BJ (cell line): ENCODE measurements around the gene CMTM7. TPM values are rescaled to one million over a fixed set of nuclear protein-coding genes. Genes with fewer than 3 reads are reported as not detected.

Experiments
- CTCF ChIA-PET: fragments of 350-600 bp; formaldehyde crosslinking; extraction: SDS; loops from one replicate; lab custom pipeline; 2021; ENCODE audit warnings: antibody characterized with exemption, inconsistent platforms; lab: Yijun Ruan, JAX
- POLR2A ChIA-PET: fragments of 300-600 bp; sonication (Branson Sonifier 250); formaldehyde crosslinking; extraction: SDS; loops from one replicate; lab custom pipeline; 2021; ENCODE audit warnings: antibody characterized with exemption; lab: Charles Lee
- DNase-seq: peaks from one replicate; pipeline ENCODE4 v3.0.0-alpha.2; 2011; ENCODE audit warnings: low read depth
- H3K27me3 ChIP-seq: 2 replicates; pipeline ENCODE4 v1.6.0; 2011; ENCODE audit warnings: low read length; ENCODE audit not compliant: control insufficient read depth, insufficient read depth
- H3K36me3 ChIP-seq: 2 replicates; pipeline ENCODE4 v1.5.1; 2011; ENCODE audit warnings: low read length; ENCODE audit not compliant: control insufficient read depth, insufficient read depth
- H3K4me3 ChIP-seq: 2 replicates; pipeline ENCODE4 v1.5.1; 2011; ENCODE audit warnings: low read depth, mild to moderate bottlenecking, control low read depth, low read length
- CTCF ChIP-seq: IDR thresholded peaks from 2 replicates; pipeline ENCODE4 v1.5.1; 2011; ENCODE audit warnings: low read depth, mild to moderate bottlenecking, control low read depth, inconsistent platforms, low read length, moderate library complexity; ENCODE audit not compliant: insufficient read depth
- polyA plus RNA-seq: library from polyadenylated mRNA; depleted of rRNA; stranded (reverse); fragments of >200 nt; gene quantifications from 2 replicates; pipeline ENCODE4 v1.2.3, GENCODE V29; 2011

Gene CMTM7
- polyA plus RNA-seq, 1 experiment = 13.7 TPM

- Histone ChIP-seq H3K4me3 (no peak overlapping the region), H3K27me3 (no peaks in the 10 kb centered on the region), H3K36me3 (no peaks in the 10 kb centered on the region)
- no peak for DNase-seq
- no peak for TF ChIP-seq CTCF
- CTCF ChIA-PET = interaction anchor here (1.3 kb wide), 1 partner anchor 60 kb away, joined by 4 read pairs; no protein-coding TSS in a partner anchor
- POLR2A ChIA-PET = no interaction called here
These were observed 40.5 kb downstream of the CMTM7 start for GRCh38 chr3:32432045-32432710.

GRCh38 chr3:32432711-32433530 lies 41.3 kb downstream of the CMTM7 start:
- ChIA-PET POLR2A (no interaction called here), CTCF (interaction anchor here (1.3 kb wide), 1 partner anchor 59 kb away, joined by 4 read pairs; no protein-coding TSS in a partner anchor)
- no peaks in the 10 kb centered on the region for H3K27me3 ChIP-seq
- H3K4me3 ChIP-seq = no peak overlapping the region
- no peak for DNase-seq
- TF ChIP-seq CTCF = no peak
- H3K36me3 ChIP-seq = no peaks in the 10 kb centered on the region

GRCh38 chr3:32434206-32434605 lies 42.6 kb downstream of the CMTM7 start:
- Histone ChIP-seq H3K4me3 (no peak overlapping the region), H3K27me3 (no peaks in the 10 kb centered on the region), H3K36me3 (no peaks in the 10 kb centered on the region)
- DNase-seq = no peak
- POLR2A ChIA-PET = no interaction called here
- TF ChIP-seq CTCF = no peak
- CTCF ChIA-PET = interaction anchor here (3.4 kb wide), 1 partner anchor 34 kb away, joined by 11 read pairs; no protein-coding TSS in a partner anchor

- ChIA-PET POLR2A (no interaction called here), CTCF (interaction anchor here (0.6 to 3.4 kb wide), 3 partner anchors 8 to 32 kb away, joined by 3 to 11 read pairs (median 3); no protein-coding TSS in a partner anchor)
- TF ChIP-seq CTCF = no peak
- no peaks in the 10 kb centered on the region for H3K27me3 ChIP-seq
- no peak for DNase-seq
- no peaks in the 10 kb centered on the region for H3K36me3 ChIP-seq
- no peak overlapping the region for H3K4me3 ChIP-seq
These were observed 44.5 kb downstream of the CMTM7 start for GRCh38 chr3:32435911-32436815.
